Uterus (tissue), 4 donors: ENCODE data around the gene DCUN1D2. TPM values are rescaled to one million over a fixed set of nuclear protein-coding genes. Genes with fewer than 3 reads are reported as not detected.
A peak's percentile ranks its signal among the peaks of the same experiment; 100 is the strongest.

Experiments
- DNase-seq, 2 donors: peaks; one replicate each; pipeline ENCODE4 v3.0.0-alpha.2; 2019 to 2020
- H3K27ac ChIP-seq, 2 donors: fragments of 200-600 bp; sonication (generic); 1 replicate in 1 of 2; 2 replicates in 1 of 2; pipeline ENCODE4 v1.5.1; 2016 to 2018
- H3K27me3 ChIP-seq, 2 donors: fragments of 200-600 bp; sonication (generic); one replicate each; pipeline ENCODE4 v1.5.1; 2018 to 2019; ENCODE audit warnings: control low read depth in 1 of 2
- H3K36me3 ChIP-seq, 2 donors: fragments of 200-600 bp; sonication (generic); one replicate each; pipeline ENCODE4 v1.5.1; 2019; ENCODE audit warnings: control low read depth in 1 of 2
- H3K4me1 ChIP-seq, 2 donors: fragments of 200-600 bp; sonication (generic); one replicate each; pipeline ENCODE4 v1.5.1; 2018 to 2019; ENCODE audit warnings: control low read depth in 1 of 2
- H3K4me3 ChIP-seq, 2 donors: fragments of 200-600 bp; sonication (generic); 1 replicate in 1 of 2; 2 replicates in 1 of 2; pipeline ENCODE4 v1.5.1; 2018 to 2019; ENCODE audit warnings: mild to moderate bottlenecking in 1 of 2
- H3K9me3 ChIP-seq, 2 donors: fragments of 200-600 bp; sonication (generic); one replicate each; pipeline ENCODE4 v1.5.1; 2019; ENCODE audit warnings: control low read depth in 1 of 2
- POLR2A ChIP-seq, 2 donors: fragments of 450-650 bp; IDR thresholded peaks; one replicate each; pipeline ENCODE4 v1.6.1; 2016; ENCODE audit warnings: antibody characterized with exemption in 2 of 2, mild to moderate bottlenecking in 1 of 2, moderate library complexity in 1 of 2
- intact Hi-C: fragments of 100-400 bp; cut with DNase I; formaldehyde crosslinking; loops from one replicate; pipeline ENCODE4 v1.15.1; 2023; ENCODE audit warnings: low total_unique reads
- total RNA-seq, 4 donors: library from RNA; depleted of rRNA in 3 of 4; stranded (reverse); fragments of >200 nt in 3 of 4; gene quantifications; one replicate each; pipeline versions ENCODE4 v1.1.0 to v1.2.4, GENCODE V29; 2014 to 2023
- TF ChIP-seq, protein P1 (sequence below), 4 experiments: fragments of 200-600 bp in 2 of 4; fragments of 450-650 bp in 2 of 4; sonication (generic) in 2 of 4; IDR thresholded peaks; one replicate each; pipeline ENCODE4 v1.5.1; 2016 to 2019; ENCODE audit warnings: antibody characterized with exemption in 4 of 4, mild to moderate bottlenecking in 2 of 4, moderate library complexity in 1 of 4
- donor health status: DM: yes; HTN: yes; CAD: no.

Gene DCUN1D2
- total RNA-seq, 4 donors from 2014 or later: 7.7 to 68.2 (median 29.3) TPM

DNA sequence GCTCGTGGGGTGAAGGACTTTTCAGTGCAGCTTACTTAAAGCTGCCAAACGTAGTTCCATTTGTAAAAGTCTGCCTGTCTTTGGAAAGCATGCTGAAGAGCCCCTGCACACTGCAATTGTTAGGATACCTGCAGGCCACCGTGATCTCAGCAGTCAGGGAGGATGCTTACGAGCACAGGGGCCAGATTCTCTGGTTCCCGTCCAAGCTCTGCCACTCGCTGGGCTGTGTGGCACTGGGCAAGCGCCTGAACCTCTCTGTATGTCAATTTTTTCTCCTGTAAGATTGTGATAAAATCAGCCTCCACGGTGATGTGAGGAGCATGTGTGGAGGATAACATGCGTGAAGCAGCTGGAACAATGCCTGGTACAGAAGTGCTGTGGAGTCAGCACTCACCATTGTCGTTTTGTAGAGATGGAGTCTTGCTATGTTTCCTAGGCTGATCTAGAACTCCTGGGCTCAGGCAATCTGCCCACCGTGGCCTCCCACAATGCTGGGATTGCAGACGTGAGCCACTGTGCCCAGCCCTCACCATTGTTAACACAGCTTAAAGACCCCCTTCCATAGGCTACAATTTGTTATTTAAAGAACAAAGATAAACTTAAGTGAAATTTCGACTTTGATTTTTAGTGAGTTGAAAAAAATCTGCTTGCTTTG is 40.7 kb downstream of the DCUN1D2 start:
- TF ChIP-seq, protein P1, sequence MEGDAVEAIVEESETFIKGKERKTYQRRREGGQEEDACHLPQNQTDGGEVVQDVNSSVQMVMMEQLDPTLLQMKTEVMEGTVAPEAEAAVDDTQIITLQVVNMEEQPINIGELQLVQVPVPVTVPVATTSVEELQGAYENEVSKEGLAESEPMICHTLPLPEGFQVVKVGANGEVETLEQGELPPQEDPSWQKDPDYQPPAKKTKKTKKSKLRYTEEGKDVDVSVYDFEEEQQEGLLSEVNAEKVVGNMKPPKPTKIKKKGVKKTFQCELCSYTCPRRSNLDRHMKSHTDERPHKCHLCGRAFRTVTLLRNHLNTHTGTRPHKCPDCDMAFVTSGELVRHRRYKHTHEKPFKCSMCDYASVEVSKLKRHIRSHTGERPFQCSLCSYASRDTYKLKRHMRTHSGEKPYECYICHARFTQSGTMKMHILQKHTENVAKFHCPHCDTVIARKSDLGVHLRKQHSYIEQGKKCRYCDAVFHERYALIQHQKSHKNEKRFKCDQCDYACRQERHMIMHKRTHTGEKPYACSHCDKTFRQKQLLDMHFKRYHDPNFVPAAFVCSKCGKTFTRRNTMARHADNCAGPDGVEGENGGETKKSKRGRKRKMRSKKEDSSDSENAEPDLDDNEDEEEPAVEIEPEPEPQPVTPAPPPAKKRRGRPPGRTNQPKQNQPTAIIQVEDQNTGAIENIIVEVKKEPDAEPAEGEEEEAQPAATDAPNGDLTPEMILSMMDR (IDR thresholded peaks at IDR 0.05): no peak
- TF ChIP-seq POLR2A (IDR thresholded peaks at IDR 0.05): no peak
- H3K36me3 ChIP-seq: no peaks in the 10 kb centered on the region
- intact Hi-C loops: no loop called here
- no peaks in the 10 kb centered on the region for H3K27me3 ChIP-seq
- peak overlapping the region; percentile 17 to 38 for H3K4me3 ChIP-seq
- no peaks in the 10 kb centered on the region for H3K9me3 ChIP-seq
- peak overlapping the region in 1 of 2 donors; percentile 7 for H3K27ac ChIP-seq
- H3K4me1 ChIP-seq: no peaks in the 10 kb centered on the region
- no peak for DNase-seq

DNA sequence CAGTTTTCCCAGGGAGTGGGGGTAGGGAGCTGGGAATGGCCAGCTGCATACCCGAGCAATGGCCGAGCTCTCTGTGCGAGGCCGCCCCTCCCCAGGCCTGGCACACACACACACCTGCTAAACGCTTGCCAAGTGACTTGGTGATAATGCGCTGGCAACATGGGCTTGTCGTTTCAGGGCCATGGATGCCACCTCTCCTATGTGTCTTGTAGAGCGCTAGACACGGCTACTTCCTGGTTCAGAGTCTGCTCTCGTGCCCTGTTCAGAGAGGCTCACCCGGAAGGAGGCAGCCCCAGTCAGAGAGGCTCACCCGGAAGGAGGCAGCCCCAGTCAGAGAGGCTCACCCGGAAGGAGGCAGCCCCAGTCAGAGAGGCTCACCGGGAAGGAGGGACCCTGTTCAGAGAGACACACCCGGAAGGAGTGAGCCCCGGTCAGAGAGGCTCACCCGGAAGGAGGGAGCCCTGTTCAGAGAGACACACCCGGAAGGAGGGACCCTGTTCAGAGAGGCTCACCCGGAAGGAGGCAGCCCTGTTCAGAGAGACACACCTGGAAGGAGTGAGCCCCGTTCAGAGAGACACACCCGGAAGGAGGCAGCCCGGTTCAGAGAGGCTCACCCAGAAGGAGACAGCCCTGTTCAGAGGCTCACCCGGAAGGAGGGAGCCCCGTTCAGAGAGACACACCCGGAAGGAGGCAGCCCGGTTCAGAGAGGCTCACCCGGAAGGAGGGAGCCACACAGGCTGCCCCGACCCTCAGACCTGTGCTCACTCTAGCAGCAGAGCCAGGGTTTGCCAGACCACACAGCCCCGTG is 41.4 kb downstream of the DCUN1D2 start:
- DNase-seq: peak; percentile 46 to 64
- intact Hi-C loops: no loop called here
- H3K27ac ChIP-seq: peak overlapping the region; percentile 7 to 50
- no peak for TF ChIP-seq POLR2A (IDR thresholded peaks at IDR 0.05)
- TF ChIP-seq, protein P1 (IDR thresholded peaks at IDR 0.05): no peak
- no peaks in the 10 kb centered on the region for H3K4me1 ChIP-seq
- peak overlapping the region; percentile 17 to 38 for H3K4me3 ChIP-seq
- no peaks in the 10 kb centered on the region for H3K36me3 ChIP-seq
- H3K9me3 ChIP-seq: no peaks in the 10 kb centered on the region
- no peaks in the 10 kb centered on the region for H3K27me3 ChIP-seq

DNA sequence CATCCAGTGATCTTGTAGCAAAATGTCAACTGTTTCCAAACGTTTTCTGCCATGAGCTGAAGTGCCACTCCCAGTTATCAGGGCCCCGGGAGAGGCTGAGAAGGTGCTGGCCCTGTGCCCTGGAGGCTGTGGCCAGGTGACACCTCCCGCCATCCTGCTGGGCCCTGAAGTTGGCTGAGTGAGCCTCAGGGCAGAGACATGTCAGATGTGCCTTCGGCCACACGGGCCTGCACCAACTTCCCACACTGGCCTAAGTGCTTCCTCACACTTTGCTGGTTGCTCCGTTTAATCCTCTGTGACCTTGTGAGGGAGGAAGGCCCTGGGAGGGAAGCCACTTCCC is 42.0 kb downstream of the DCUN1D2 start:
- TF ChIP-seq, protein P1 (IDR thresholded peaks at IDR 0.05): no peak
- TF ChIP-seq POLR2A (IDR thresholded peaks at IDR 0.05): no peak
- H3K36me3 ChIP-seq: no peaks in the 10 kb centered on the region
- H3K9me3 ChIP-seq: no peaks in the 10 kb centered on the region
- DNase-seq: no peak
- H3K27me3 ChIP-seq: no peaks in the 10 kb centered on the region
- peak overlapping the region in 1 of 2 donors; percentile 38 for H3K4me3 ChIP-seq
- H3K4me1 ChIP-seq: no peaks in the 10 kb centered on the region
- H3K27ac ChIP-seq: no peak overlapping the region
- intact Hi-C loops: no loop called here

DNA sequence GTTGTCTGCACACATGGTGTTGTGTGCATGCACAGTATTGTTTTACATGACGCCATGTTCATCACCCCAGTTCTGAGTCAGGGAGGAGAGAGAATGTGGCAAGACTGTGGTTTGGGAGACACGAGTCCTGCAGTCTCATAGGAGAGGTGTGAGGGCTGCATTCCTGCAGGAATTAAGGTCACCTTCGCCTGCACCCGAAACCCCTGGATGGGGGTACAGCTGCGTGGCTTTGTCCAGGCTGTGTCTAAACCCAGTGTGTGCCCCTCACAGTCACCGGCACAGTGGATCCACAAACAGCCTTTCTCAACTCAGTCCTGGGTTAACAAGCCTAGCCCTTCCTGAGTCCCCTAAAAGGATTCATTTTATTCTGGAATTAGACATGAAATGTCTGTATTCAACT is 42.9 kb downstream of the DCUN1D2 start:
- no peak for TF ChIP-seq POLR2A (IDR thresholded peaks at IDR 0.05)
- TF ChIP-seq, protein P1 (IDR thresholded peaks at IDR 0.05): no peak
- H3K36me3 ChIP-seq: no peaks in the 10 kb centered on the region
- no peaks in the 10 kb centered on the region for H3K9me3 ChIP-seq
- H3K4me3 ChIP-seq: no peak overlapping the region
- DNase-seq: no peak
- no peaks in the 10 kb centered on the region for H3K4me1 ChIP-seq
- no peaks in the 10 kb centered on the region for H3K27me3 ChIP-seq
- no peak overlapping the region for H3K27ac ChIP-seq
- intact Hi-C loops: no loop called here

DNA sequence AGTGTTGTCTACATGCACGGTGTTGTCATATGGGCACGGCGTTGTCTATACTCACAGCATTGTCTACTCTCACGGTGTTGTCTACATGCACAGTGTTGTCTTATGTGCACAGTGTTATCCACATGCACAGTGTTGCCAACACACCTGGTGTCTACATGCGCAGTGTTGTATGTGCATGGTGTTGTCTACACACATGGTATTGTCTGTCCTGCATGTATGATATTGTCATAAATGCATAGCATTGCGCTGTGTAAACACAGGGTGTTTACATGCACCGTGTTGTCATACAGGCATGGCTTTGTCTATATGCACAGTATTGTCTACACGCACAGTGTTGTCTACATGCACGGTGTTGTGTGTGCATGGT is 44.0 kb downstream of the DCUN1D2 start:
- H3K27ac ChIP-seq: no peak overlapping the region
- no peaks in the 10 kb centered on the region for H3K9me3 ChIP-seq
- no peaks in the 10 kb centered on the region for H3K27me3 ChIP-seq
- TF ChIP-seq, protein P1 (IDR thresholded peaks at IDR 0.05): no peak
- no peak for TF ChIP-seq POLR2A (IDR thresholded peaks at IDR 0.05)
- H3K4me3 ChIP-seq: no peak overlapping the region
- intact Hi-C loops: no loop called here
- DNase-seq: no peak
- H3K36me3 ChIP-seq: no peaks in the 10 kb centered on the region
- H3K4me1 ChIP-seq: no peaks in the 10 kb centered on the region
